Left forelimb (tissue), 1 donor: ENCODE data around the gene APOBEC3B.
"Not testable (repeated sequence)": the region's sequence is repeated elsewhere in the genome, so short reads cannot be mapped to it uniquely, and the experiment has no call there.

Source experiments
- DNase-seq: peaks from one replicate; pipeline ENCODE4 v3.0.0-alpha.2; 2018; ENCODE audit warnings: low spot score

APOBEC3B gene

DNA sequence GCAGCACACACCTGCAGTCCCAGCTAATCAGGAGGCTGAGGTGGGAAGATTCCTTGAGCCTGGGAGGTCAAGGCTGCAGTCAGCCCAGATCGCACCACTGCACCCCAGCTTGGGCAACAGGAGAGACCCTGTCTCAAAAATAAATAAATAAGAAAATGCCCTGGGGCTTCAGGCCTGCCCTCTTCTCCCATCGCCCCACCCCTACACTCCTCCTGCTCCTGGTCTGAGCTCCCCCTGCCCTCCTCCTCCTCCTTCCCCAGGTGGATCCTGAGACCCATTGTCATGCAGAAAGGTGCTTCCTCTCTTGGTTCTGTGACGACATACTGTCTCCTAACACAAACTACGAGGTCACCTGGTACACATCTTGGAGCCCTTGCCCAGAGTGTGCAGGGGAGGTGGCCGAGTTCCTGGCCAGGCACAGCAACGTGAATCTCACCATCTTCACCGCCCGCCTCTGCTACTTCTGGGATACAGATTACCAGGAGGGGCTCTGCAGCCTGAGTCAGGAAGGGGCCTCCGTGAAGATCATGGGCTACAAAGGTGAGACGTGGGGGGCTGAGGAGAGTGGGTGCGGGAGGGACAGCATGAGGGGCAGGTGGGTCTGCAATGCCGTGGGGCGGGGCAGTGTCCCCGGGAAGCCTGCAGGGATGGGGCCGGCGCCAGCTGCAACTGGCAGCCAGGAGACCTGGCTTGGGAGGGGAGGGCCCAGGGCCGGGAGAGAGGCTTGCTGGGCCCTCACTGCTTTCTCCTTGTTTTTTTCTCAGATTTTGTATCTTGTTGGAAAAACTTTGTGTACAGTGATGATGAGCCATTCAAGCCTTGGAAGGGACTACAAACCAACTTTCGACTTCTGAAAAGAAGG is 49.5 kb downstream of the APOBEC3B start:
- DNase-seq: not testable (repeated sequence)

DNA sequence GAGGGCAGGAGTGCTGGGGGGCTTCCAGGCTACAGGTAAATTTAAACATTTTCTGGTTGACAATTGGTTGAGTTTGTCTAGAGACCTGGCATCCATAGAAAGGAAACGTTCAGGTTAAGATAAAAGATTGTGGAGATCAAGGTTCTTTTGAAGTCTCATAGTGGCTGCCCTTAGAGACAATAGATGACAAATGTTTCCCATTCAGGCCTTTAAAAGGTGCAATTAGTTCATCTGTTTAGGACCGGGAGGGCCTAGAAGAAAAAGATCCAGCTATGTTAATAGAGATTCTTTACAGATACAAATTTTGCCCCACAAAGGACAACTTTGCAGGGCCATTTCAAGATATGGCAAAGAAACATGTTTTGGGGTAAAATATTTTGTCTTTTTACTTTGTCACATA is 54.9 kb downstream of the APOBEC3B start:
- not testable (repeated sequence) for DNase-seq

DNA sequence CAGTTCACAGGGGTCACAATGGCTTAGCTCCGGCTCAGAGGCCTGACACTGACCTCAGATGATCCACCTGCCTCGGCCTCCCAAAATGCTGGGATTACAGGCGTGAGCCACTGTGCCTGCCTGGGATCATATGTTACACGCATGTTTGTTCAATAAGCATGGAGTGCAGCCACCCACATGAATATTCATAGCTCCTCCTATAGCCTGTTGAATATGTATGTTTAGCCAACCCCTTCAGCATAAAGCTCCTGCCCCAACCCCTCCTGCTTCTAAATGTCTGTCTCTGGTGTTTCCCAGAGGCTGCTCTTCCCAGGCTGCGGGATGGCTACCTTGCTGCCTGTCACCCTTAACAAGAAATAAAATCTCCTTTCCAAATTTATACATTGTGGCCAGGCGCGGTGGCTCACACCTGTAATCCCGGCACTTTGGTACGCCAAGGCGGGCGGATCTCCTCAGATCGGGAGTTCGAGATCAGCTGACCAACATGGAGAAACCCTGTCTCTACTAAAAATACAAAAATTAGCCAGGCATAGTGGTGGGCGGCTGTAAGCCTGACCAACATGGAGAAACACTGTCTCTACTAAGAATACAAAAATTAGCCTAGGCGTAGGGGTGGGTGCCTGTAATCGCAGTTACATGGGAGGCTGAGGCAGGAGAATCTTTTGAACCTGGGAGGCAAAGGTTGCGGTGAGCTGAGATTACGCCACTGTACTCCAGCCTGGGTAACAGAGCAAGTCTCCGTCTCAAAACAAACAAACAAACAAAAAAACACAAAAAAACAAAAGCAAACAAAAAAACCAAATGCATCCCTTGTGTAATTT is 57.4 kb downstream of the APOBEC3B start:
- no peak for DNase-seq

DNA sequence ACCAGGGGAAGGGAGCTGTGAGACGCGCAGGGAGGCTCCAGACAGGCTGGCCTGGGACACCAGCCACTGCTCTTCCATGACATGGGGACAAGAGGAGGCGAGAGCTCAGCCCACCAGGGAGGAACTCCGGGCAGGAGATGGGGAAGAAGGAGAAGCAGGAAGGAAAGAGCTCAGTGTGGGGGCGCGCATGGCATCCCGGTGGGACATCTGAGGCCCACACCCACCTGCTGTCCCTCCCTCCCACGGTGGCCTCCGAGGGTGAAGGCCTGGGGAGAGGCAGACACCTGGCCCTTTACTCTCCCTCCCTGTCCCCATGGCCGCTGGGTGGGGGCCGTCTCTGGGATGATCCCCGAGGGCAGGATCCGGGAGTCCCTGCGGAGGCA is 58.0 kb downstream of the APOBEC3B start:
- not testable (repeated sequence) for DNase-seq

DNA sequence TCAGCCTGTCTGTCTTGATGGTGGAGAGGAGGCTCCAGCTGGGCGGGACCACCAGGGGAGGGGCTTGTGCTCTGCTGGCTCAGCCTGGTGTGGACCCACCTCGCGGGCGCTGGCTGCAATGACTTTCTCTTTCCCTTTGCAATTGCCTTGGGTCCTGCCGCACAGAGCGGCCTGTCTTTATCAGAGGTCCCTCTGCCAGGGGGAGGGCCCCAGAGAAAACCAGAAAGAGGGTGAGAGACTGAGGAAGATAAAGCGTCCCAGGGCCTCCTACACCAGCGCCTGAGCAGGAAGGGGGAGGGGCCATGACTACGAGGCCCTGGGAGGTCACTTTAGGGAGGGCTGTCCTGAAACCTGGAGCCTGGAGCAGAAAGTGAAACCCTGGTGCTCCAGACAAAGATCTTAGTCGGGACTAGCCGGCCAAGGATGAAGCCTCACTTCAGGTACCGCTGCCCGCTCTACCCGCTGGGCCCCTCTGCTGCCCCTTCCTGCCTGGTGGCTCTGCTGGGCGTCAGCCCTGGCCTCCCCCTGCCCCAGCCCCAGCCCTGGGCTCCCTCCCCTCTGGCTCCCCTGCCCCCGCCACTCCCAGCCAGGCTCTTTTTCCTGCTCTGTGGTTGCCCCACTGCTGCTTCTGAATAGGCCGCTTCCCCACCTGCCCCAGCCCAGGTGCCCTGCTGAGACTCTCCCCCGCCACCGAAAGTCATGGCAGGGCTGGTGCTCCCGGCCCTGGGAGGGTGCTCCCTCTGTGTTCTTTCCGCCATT is 58.6 kb downstream of the APOBEC3B start, which contains the start of gene APOBEC3F:
Gene APOBEC3F (plus strand): TSS at position 327 of the 759 bp plus-strand sequence. CDS start 97 bp downstream, at position 424.
- DNase-seq: not testable (repeated sequence)

DNA sequence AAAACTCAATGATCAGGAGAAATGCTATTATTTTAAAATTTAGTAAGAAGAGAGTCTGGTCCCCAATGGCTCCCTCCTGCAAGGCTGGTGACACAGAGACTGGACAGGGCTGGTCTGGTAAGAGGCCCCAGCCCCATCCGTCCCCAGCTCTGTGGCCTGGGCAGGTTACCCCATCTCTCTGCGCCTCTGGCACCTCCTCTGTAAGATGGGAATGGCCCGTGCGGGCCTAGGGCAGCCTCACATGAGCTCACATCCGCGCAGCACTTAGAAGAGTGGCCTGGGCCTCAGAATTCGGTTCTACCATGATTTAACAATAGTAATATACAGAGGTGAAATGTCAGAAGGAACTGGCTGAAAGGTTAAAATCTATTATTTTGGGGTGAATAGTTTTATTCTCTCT is 59.8 kb downstream of the APOBEC3B start:
- no peak for DNase-seq
